GM12801 (cell line): ENCODE data around the gene RYR3.

Experiments
- CTCF ChIP-seq: IDR thresholded peaks from one replicate; pipeline ENCODE4 v1.5.1; 2011; ENCODE audit warnings: control low read depth; ENCODE audit not compliant: insufficient read length; ENCODE audit errors: extremely low read depth

RYR3 gene

GRCh38 chr15:33380406-33380805 lies 69.6 kb downstream of the RYR3 start:
- TF ChIP-seq CTCF: no peak

GRCh38 chr15:33382491-33382890 lies 71.7 kb downstream of the RYR3 start:
- no peak for TF ChIP-seq CTCF

- no peak for TF ChIP-seq CTCF
Measured at GRCh38 chr15:33384307-33384706, 73.5 kb downstream of the RYR3 start.

GRCh38 chr15:33392453-33392852 lies 81.7 kb downstream of the RYR3 start:
- TF ChIP-seq CTCF: no peak

GRCh38 chr15:33393546-33393945 lies 82.8 kb downstream of the RYR3 start:
- no peak for TF ChIP-seq CTCF

- TF ChIP-seq CTCF: no peak
Measured at GRCh38 chr15:33395321-33395720, 84.6 kb downstream of the RYR3 start.

GRCh38 chr15:33395846-33396245 lies 85.1 kb downstream of the RYR3 start:
- no peak for TF ChIP-seq CTCF

- no peak for TF ChIP-seq CTCF
Measured at GRCh38 chr15:33396475-33396874, 85.7 kb downstream of the RYR3 start.
